B cell (primary cell): ENCODE measurements around the gene TFAP2B.

ENCODE experiments used
- EZH2 ChIP-seq: IDR thresholded peaks from 2 replicates; pipeline ENCODE4 v1.6.1; 2012; ENCODE audit warnings: borderline replicate concordance, low read depth, mild to moderate bottlenecking, moderate library complexity, low read length; ENCODE audit not compliant: insufficient read depth, poor library complexity, severe bottlenecking
- TF ChIP-seq, protein P1 (sequence below): fragments of 200-600 bp; IDR thresholded peaks from one replicate; pipeline ENCODE4 v1.8.0; 2022; ENCODE audit warnings: antibody characterized with exemption, mild to moderate bottlenecking

DNA sequence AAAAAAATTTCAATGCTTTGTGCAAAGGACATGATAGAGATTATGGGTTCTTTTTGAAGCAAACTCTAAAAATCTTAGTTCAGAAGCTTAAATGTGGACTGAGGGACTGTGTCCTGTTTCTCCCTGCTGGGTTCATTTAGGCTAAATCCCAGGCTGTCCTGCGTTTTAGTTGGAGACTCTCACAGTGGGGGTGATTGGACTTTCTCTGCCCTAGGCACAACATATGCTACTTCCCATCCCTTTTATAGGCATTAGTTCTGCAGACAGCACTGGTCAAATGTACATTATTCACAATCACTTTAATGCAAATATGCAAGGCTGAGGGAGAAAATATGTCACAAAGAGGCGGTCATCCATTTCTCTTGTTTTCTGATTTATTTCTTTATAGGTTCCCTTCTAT lies 71.3 kb downstream of the TFAP2B start:
- TF ChIP-seq, protein P1, sequence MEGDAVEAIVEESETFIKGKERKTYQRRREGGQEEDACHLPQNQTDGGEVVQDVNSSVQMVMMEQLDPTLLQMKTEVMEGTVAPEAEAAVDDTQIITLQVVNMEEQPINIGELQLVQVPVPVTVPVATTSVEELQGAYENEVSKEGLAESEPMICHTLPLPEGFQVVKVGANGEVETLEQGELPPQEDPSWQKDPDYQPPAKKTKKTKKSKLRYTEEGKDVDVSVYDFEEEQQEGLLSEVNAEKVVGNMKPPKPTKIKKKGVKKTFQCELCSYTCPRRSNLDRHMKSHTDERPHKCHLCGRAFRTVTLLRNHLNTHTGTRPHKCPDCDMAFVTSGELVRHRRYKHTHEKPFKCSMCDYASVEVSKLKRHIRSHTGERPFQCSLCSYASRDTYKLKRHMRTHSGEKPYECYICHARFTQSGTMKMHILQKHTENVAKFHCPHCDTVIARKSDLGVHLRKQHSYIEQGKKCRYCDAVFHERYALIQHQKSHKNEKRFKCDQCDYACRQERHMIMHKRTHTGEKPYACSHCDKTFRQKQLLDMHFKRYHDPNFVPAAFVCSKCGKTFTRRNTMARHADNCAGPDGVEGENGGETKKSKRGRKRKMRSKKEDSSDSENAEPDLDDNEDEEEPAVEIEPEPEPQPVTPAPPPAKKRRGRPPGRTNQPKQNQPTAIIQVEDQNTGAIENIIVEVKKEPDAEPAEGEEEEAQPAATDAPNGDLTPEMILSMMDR: no peak
- TF ChIP-seq EZH2: no peak
